ENCODE measurements around the gene NYNRIN.

Gene NYNRIN

DNA sequence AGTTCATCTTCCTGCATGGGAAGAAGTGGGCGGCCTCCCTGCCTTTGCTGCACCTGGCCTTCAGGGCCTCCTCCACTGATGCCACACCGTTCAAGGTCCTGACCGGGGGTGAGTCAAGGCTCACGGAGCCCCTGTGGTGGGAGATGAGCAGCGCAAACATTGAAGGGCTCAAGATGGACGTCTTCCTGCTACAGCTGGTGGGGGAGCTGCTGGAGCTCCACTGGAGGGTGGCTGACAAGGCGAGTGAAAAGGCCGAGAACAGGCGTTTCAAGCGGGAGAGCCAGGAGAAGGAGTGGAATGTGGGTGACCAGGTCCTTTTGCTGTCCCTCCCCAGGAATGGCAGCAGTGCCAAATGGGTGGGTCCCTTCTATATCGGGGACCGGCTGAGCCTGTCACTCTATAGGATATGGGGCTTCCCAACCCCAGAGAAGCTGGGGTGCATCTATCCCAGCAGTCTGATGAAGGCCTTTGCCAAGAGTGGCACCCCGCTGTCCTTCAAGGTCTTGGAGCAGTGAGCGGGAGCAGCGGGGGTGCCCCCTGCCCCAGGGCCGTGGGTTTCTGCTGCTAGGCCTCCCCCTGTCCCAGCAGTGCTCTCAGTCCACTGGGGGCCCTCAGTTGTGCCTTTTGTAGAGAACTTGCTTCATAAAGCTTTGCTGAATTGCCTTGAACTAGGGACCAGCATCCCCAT is 18.3 kb downstream of the NYNRIN start:
- no peak for ATAC-seq
- TF ChIP-seq CSDC2 (CRISPR knock-in tag; IDR thresholded peaks at IDR 0.05) (no peak), ISL1 (CRISPR knock-in tag; IDR thresholded peaks at IDR 0.05) (no peak), ZC3H10 (CRISPR knock-in tag; IDR thresholded peaks at IDR 0.05) (no peak), ZFP30 (CRISPR knock-in tag; IDR thresholded peaks at IDR 0.05) (no peak), GLIS3 (CRISPR knock-in tag; IDR thresholded peaks at IDR 0.05) (no peak), OSR1 (CRISPR knock-in tag; IDR thresholded peaks at IDR 0.05) (no peak), ARNTL (CRISPR knock-in tag; IDR thresholded peaks at IDR 0.05; ENCODE audit: borderline replicate concordance, low read depth) (no peak), PPARA (CRISPR knock-in tag; IDR thresholded peaks at IDR 0.05; ENCODE audit: borderline replicate concordance) (no peak), TOX (CRISPR knock-in tag; IDR thresholded peaks at IDR 0.05; ENCODE audit: borderline replicate concordance) (no peak), ZNF70 (CRISPR knock-in tag; IDR thresholded peaks at IDR 0.05) (no peak), ESRRG (CRISPR knock-in tag; IDR thresholded peaks at IDR 0.05) (no peak), BACH2 (CRISPR knock-in tag; IDR thresholded peaks at IDR 0.05; ENCODE audit: borderline replicate concordance) (no peak), TCF4 (CRISPR knock-in tag; IDR thresholded peaks at IDR 0.05; ENCODE audit: borderline replicate concordance) (no peak)
- TF ChIP-seq, protein P1, sequence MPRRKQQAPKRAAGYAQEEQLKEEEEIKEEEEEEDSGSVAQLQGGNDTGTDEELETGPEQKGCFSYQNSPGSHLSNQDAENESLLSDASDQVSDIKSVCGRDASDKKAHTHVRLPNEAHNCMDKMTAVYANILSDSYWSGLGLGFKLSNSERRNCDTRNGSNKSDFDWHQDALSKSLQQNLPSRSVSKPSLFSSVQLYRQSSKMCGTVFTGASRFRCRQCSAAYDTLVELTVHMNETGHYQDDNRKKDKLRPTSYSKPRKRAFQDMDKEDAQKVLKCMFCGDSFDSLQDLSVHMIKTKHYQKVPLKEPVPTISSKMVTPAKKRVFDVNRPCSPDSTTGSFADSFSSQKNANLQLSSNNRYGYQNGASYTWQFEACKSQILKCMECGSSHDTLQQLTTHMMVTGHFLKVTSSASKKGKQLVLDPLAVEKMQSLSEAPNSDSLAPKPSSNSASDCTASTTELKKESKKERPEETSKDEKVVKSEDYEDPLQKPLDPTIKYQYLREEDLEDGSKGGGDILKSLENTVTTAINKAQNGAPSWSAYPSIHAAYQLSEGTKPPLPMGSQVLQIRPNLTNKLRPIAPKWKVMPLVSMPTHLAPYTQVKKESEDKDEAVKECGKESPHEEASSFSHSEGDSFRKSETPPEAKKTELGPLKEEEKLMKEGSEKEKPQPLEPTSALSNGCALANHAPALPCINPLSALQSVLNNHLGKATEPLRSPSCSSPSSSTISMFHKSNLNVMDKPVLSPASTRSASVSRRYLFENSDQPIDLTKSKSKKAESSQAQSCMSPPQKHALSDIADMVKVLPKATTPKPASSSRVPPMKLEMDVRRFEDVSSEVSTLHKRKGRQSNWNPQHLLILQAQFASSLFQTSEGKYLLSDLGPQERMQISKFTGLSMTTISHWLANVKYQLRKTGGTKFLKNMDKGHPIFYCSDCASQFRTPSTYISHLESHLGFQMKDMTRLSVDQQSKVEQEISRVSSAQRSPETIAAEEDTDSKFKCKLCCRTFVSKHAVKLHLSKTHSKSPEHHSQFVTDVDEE (CRISPR knock-in tag; IDR thresholded peaks at IDR 0.05) = no peak
- TF ChIP-seq, protein P2, sequence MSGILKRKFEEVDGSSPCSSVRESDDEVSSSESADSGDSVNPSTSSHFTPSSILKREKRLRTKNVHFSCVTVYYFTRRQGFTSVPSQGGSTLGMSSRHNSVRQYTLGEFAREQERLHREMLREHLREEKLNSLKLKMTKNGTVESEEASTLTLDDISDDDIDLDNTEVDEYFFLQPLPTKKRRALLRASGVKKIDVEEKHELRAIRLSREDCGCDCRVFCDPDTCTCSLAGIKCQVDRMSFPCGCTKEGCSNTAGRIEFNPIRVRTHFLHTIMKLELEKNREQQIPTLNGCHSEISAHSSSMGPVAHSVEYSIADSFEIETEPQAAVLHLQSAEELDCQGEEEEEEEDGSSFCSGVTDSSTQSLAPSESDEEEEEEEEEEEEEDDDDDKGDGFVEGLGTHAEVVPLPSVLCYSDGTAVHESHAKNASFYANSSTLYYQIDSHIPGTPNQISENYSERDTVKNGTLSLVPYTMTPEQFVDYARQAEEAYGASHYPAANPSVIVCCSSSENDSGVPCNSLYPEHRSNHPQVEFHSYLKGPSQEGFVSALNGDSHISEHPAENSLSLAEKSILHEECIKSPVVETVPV (CRISPR knock-in tag; IDR thresholded peaks at IDR 0.05) = no peak
- TF ChIP-seq, protein P3, sequence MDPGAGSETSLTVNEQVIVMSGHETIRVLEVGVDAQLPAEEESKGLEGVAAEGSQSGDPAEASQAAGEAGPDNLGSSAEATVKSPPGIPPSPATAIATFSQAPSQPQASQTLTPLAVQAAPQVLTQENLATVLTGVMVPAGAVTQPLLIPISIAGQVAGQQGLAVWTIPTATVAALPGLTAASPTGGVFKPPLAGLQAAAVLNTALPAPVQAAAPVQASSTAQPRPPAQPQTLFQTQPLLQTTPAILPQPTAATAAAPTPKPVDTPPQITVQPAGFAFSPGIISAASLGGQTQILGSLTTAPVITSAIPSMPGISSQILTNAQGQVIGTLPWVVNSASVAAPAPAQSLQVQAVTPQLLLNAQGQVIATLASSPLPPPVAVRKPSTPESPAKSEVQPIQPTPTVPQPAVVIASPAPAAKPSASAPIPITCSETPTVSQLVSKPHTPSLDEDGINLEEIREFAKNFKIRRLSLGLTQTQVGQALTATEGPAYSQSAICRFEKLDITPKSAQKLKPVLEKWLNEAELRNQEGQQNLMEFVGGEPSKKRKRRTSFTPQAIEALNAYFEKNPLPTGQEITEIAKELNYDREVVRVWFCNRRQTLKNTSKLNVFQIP (CRISPR knock-in tag; IDR thresholded peaks at IDR 0.05; ENCODE audit: borderline replicate concordance, low read depth) = no peak
- TF ChIP-seq, protein P4, sequence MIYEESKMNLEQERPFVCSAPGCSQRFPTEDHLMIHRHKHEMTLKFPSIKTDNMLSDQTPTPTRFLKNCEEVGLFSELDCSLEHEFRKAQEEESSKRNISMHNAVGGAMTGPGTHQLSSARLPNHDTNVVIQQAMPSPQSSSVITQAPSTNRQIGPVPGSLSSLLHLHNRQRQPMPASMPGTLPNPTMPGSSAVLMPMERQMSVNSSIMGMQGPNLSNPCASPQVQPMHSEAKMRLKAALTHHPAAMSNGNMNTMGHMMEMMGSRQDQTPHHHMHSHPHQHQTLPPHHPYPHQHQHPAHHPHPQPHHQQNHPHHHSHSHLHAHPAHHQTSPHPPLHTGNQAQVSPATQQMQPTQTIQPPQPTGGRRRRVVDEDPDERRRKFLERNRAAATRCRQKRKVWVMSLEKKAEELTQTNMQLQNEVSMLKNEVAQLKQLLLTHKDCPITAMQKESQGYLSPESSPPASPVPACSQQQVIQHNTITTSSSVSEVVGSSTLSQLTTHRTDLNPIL (CRISPR knock-in tag; IDR thresholded peaks at IDR 0.05; ENCODE audit: low read depth) = no peak
- TF ChIP-seq, protein P5, sequence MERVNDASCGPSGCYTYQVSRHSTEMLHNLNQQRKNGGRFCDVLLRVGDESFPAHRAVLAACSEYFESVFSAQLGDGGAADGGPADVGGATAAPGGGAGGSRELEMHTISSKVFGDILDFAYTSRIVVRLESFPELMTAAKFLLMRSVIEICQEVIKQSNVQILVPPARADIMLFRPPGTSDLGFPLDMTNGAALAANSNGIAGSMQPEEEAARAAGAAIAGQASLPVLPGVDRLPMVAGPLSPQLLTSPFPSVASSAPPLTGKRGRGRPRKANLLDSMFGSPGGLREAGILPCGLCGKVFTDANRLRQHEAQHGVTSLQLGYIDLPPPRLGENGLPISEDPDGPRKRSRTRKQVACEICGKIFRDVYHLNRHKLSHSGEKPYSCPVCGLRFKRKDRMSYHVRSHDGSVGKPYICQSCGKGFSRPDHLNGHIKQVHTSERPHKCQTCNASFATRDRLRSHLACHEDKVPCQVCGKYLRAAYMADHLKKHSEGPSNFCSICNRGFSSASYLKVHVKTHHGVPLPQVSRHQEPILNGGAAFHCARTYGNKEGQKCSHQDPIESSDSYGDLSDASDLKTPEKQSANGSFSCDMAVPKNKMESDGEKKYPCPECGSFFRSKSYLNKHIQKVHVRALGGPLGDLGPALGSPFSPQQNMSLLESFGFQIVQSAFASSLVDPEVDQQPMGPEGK (CRISPR knock-in tag; IDR thresholded peaks at IDR 0.05; ENCODE audit: borderline replicate concordance) = no peak

DNA sequence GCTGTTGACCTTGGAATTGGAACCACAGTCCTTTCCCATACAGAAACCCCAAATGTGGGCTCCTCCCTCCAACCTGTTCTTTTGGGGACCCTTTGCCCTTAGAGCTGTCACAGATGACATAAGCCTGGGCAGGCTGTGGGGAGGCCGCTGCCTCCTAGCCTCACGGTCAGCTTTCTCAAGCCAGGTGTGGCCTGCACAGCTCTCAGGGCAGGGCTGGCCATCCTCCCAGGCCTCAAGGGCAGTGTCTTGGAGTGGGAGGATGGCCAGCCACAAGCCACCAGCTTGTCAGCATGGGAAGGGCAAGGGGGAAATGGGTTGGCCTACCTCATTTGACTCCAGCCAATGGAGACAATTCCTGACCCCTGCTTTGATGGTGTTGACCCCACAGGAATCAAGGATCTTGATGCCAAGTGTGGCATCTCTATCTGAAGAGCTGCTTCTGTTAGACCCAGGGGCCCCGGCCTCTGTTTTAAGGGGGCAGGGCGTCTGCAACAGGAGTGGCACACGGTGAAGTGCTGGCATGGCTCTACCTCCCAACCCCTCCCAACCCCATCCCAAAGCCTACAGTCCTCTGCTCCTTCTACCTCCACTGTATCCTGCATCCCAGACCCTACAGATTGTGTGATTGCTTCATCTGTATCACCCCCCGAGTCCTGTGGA is 19.2 kb downstream of the NYNRIN start:
- ATAC-seq = no peak; the same call in 1 of the 3 replicates
- TF ChIP-seq ZC3H10 (CRISPR knock-in tag; IDR thresholded peaks at IDR 0.05) = no peak
- TF ChIP-seq PPARA (CRISPR knock-in tag; IDR thresholded peaks at IDR 0.05; ENCODE audit: borderline replicate concordance) = no peak
- TF ChIP-seq ARNTL (CRISPR knock-in tag; IDR thresholded peaks at IDR 0.05; ENCODE audit: borderline replicate concordance, low read depth) = no peak
- TF ChIP-seq ZFP30 (CRISPR knock-in tag; IDR thresholded peaks at IDR 0.05) = no peak
- TF ChIP-seq OSR1 (CRISPR knock-in tag; IDR thresholded peaks at IDR 0.05) = no peak
- no peak for TF ChIP-seq ZNF70 (CRISPR knock-in tag; IDR thresholded peaks at IDR 0.05)
- TF ChIP-seq, protein P1 (CRISPR knock-in tag; IDR thresholded peaks at IDR 0.05) = no peak
- no peak for TF ChIP-seq SNAI2 (CRISPR knock-in tag; IDR thresholded peaks at IDR 0.05)
